ENCODE results near the gene APBA2.

Gene APBA2

DNA sequence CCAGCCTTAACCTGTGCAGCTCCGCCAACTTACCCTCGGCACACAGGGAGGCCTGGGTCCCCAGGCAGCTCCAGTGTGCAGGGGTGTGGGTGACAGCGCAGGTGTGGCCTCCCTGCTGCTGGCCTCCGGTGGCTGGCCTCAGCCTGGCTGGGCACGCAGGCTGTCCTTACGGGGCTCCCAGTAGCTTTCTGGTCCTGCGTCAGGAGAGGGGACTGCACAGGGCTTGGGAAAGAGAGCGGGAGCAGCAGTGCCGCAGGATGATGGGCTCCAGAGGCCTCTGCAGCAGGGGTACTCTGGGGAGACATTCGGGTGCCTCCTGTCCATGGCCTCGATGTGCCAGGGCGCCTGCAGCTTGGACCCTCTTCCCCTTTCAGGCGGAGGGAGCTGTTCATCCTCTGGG, 9.4 kb downstream of the APBA2 start:
- H3K23ac ChIP-seq (ENCODE audit: low read length in 2 of 2): peak overlapping the region in 1 of 2 experiments; percentile 73
- H2BK120ac ChIP-seq (ENCODE audit: low read depth, low read length): no peak overlapping the region
- WGBS: 90% methylated on average over 13 of the region's 13 CpGs
- peaks cover 14% of the 10 kb centered on the region for H3K79me1 ChIP-seq (replicated peaks; ENCODE audit: low read length, poor library complexity, severe bottlenecking)
- H3K18ac ChIP-seq (ENCODE audit: low read depth in 1 of 2, low read length in 2 of 2): peak overlapping the region in 1 of 2 experiments; percentile 38
- no peak overlapping the region for H3K9ac ChIP-seq (ENCODE audit: low read length)
- H3K4me3 ChIP-seq (ENCODE audit: insufficient read depth in 1 of 2, low read depth in 1 of 2, low read length in 2 of 2): no peak overlapping the region
- H2AK5ac ChIP-seq (ENCODE audit: low read length, severe bottlenecking): no peak overlapping the region
- no peak overlapping the region for H4K8ac ChIP-seq (ENCODE audit: low read length)
- H3K27me3 ChIP-seq (ENCODE audit: control insufficient read depth in 1 of 2, insufficient read depth in 1 of 2, low read length in 2 of 2): no peaks in the 10 kb centered on the region
- no peak overlapping the region for H3K4me2 ChIP-seq (ENCODE audit: low read length, poor library complexity, severe bottlenecking)
- no peaks in the 10 kb centered on the region for H3K9me3 ChIP-seq (ENCODE audit: control insufficient read depth, low read length)
- H4K91ac ChIP-seq (ENCODE audit: low read length): peak overlapping the region; percentile 9
- H3K4me1 ChIP-seq (ENCODE audit: control insufficient read depth, insufficient read depth, low read depth, low read length): peaks cover 8% of the 10 kb centered on the region
- no peak overlapping the region for H2BK15ac ChIP-seq (ENCODE audit: low read depth, poor library complexity, severe bottlenecking)
- H2BK5ac ChIP-seq (ENCODE audit: low read depth, low read length, poor library complexity, severe bottlenecking): no peak overlapping the region
- H2BK12ac ChIP-seq (ENCODE audit: low read length in 2 of 2): peak overlapping the region in 1 of 2 experiments; percentile 90
- no peaks in the 10 kb centered on the region for H3K36me3 ChIP-seq (ENCODE audit: control insufficient read depth in 1 of 2, insufficient read depth in 2 of 2, low read depth in 1 of 2, low read length in 2 of 2)
- H3K27ac ChIP-seq (ENCODE audit: low read length, poor library complexity, severe bottlenecking): no peak overlapping the region
- DNase-seq: no peak
- H2AFZ ChIP-seq (ENCODE audit: low read depth, low read length): no peak overlapping the region
- H3K14ac ChIP-seq (ENCODE audit: low read length in 2 of 2): peak overlapping the region in 1 of 2 experiments; percentile 83
- peak overlapping the region; percentile 2 to 73 for H3K4ac ChIP-seq (ENCODE audit: low read depth in 1 of 2, low read length in 2 of 2)

DNA sequence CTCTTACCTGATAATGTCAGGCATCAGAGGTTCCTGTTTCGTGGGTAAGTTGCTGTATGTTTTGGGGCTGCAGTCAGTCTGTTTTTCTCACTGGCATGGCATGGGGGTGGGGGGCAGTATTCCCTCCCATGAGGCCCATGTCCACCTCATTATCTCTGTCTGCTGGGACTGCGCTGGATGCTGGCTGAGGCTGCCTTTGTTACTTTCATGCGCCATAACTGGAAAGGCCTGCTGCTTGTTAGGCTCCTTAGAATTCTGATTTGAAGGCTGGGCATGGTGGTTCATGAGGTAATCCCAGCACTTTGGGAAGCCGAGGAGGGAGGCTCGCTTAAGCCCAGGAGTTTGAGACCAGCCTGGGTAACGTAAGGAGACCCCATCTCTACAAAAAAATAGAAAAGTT, 9.8 kb downstream of the APBA2 start:
- no peak for DNase-seq
- no peak overlapping the region for H2BK5ac ChIP-seq (ENCODE audit: low read depth, low read length, poor library complexity, severe bottlenecking)
- H3K4me2 ChIP-seq (ENCODE audit: low read length, poor library complexity, severe bottlenecking): no peak overlapping the region
- H3K4me3 ChIP-seq (ENCODE audit: insufficient read depth in 1 of 2, low read depth in 1 of 2, low read length in 2 of 2): no peak overlapping the region
- H3K4me1 ChIP-seq (ENCODE audit: control insufficient read depth, insufficient read depth, low read depth, low read length): peaks cover 8% of the 10 kb centered on the region
- H3K27me3 ChIP-seq (ENCODE audit: control insufficient read depth in 1 of 2, insufficient read depth in 1 of 2, low read length in 2 of 2): peaks cover 0 to 2% of the 10 kb centered on the region in 2 experiments
- peak overlapping the region; percentile 49 for H4K91ac ChIP-seq (ENCODE audit: low read length)
- peak overlapping the region; percentile 7 for H2BK120ac ChIP-seq (ENCODE audit: low read depth, low read length)
- no peak overlapping the region for H2AFZ ChIP-seq (ENCODE audit: low read depth, low read length)
- H2BK12ac ChIP-seq (ENCODE audit: low read length in 2 of 2): no peak overlapping the region
- no peak overlapping the region for H2BK15ac ChIP-seq (ENCODE audit: low read depth, poor library complexity, severe bottlenecking)
- no peak overlapping the region for H3K27ac ChIP-seq (ENCODE audit: low read length, poor library complexity, severe bottlenecking)
- H3K23ac ChIP-seq (ENCODE audit: low read length in 2 of 2): no peak overlapping the region
- no peaks in the 10 kb centered on the region for H3K9me3 ChIP-seq (ENCODE audit: control insufficient read depth, low read length)
- H4K8ac ChIP-seq (ENCODE audit: low read length): no peak overlapping the region
- H3K9ac ChIP-seq (ENCODE audit: low read length): no peak overlapping the region
- H3K4ac ChIP-seq (ENCODE audit: low read depth in 1 of 2, low read length in 2 of 2): peak overlapping the region in 1 of 2 experiments; percentile 2
- peak overlapping the region in 1 of 2 experiments; percentile 10 for H3K18ac ChIP-seq (ENCODE audit: low read depth in 1 of 2, low read length in 2 of 2)
- WGBS: 88% methylated on average over 6 of the region's 6 CpGs
- H3K14ac ChIP-seq (ENCODE audit: low read length in 2 of 2): no peak overlapping the region
- H3K36me3 ChIP-seq (ENCODE audit: control insufficient read depth in 1 of 2, insufficient read depth in 2 of 2, low read depth in 1 of 2, low read length in 2 of 2): no peaks in the 10 kb centered on the region
- H2AK5ac ChIP-seq (ENCODE audit: low read length, severe bottlenecking): no peak overlapping the region
- peaks cover 17% of the 10 kb centered on the region for H3K79me1 ChIP-seq (replicated peaks; ENCODE audit: low read length, poor library complexity, severe bottlenecking)

DNA sequence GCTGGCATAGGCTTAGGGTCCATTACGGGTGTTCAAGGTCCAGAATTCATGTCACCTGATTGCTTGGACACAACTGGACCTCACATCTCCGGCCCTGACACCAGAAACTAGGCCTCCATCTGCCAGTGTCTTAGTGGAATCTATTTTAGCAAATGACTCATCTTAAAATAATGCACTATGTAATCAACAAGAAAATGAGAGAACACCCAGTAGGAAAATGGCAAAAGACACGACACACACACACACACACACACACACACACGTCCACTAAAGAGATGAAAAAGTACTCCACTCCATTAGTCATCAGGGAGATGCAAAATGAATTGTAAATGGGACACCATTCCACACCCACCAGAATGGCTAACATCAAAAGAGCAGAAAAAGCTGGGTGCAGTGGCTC, 11.2 kb downstream of the APBA2 start:
- no peaks in the 10 kb centered on the region for H3K9me3 ChIP-seq (ENCODE audit: control insufficient read depth, low read length)
- H3K27me3 ChIP-seq (ENCODE audit: control insufficient read depth in 1 of 2, insufficient read depth in 1 of 2, low read length in 2 of 2): peaks cover 0 to 3% of the 10 kb centered on the region in 2 experiments
- H2BK120ac ChIP-seq (ENCODE audit: low read depth, low read length): no peak overlapping the region
- H2BK15ac ChIP-seq (ENCODE audit: low read depth, poor library complexity, severe bottlenecking): no peak overlapping the region
- H3K27ac ChIP-seq (ENCODE audit: low read length, poor library complexity, severe bottlenecking): peak overlapping the region; percentile 39
- H2BK12ac ChIP-seq (ENCODE audit: low read length in 2 of 2): no peak overlapping the region
- peaks cover 21% of the 10 kb centered on the region for H3K79me1 ChIP-seq (replicated peaks; ENCODE audit: low read length, poor library complexity, severe bottlenecking)
- H3K18ac ChIP-seq (ENCODE audit: low read depth in 1 of 2, low read length in 2 of 2): peak overlapping the region in 1 of 2 experiments; percentile 55
- no peak overlapping the region for H2AK5ac ChIP-seq (ENCODE audit: low read length, severe bottlenecking)
- no peak overlapping the region for H3K4me2 ChIP-seq (ENCODE audit: low read length, poor library complexity, severe bottlenecking)
- no peak overlapping the region for H4K91ac ChIP-seq (ENCODE audit: low read length)
- H3K4me3 ChIP-seq (ENCODE audit: insufficient read depth in 1 of 2, low read depth in 1 of 2, low read length in 2 of 2): no peak overlapping the region
- peak; percentile 94 for DNase-seq
- H3K36me3 ChIP-seq (ENCODE audit: control insufficient read depth in 1 of 2, insufficient read depth in 2 of 2, low read depth in 1 of 2, low read length in 2 of 2): no peaks in the 10 kb centered on the region
- no peak overlapping the region for H3K14ac ChIP-seq (ENCODE audit: low read length in 2 of 2)
- no peak overlapping the region for H2AFZ ChIP-seq (ENCODE audit: low read depth, low read length)
- WGBS: 14% methylated on average over 4 of the region's 4 CpGs
- H3K9ac ChIP-seq (ENCODE audit: low read length): no peak overlapping the region
- H4K8ac ChIP-seq (ENCODE audit: low read length): no peak overlapping the region
- peak overlapping the region in 1 of 2 experiments; percentile 32 for H3K4ac ChIP-seq (ENCODE audit: low read depth in 1 of 2, low read length in 2 of 2)
- H3K4me1 ChIP-seq (ENCODE audit: control insufficient read depth, insufficient read depth, low read depth, low read length): peaks cover 11% of the 10 kb centered on the region
- H2BK5ac ChIP-seq (ENCODE audit: low read depth, low read length, poor library complexity, severe bottlenecking): no peak overlapping the region
- no peak overlapping the region for H3K23ac ChIP-seq (ENCODE audit: low read length in 2 of 2)

DNA sequence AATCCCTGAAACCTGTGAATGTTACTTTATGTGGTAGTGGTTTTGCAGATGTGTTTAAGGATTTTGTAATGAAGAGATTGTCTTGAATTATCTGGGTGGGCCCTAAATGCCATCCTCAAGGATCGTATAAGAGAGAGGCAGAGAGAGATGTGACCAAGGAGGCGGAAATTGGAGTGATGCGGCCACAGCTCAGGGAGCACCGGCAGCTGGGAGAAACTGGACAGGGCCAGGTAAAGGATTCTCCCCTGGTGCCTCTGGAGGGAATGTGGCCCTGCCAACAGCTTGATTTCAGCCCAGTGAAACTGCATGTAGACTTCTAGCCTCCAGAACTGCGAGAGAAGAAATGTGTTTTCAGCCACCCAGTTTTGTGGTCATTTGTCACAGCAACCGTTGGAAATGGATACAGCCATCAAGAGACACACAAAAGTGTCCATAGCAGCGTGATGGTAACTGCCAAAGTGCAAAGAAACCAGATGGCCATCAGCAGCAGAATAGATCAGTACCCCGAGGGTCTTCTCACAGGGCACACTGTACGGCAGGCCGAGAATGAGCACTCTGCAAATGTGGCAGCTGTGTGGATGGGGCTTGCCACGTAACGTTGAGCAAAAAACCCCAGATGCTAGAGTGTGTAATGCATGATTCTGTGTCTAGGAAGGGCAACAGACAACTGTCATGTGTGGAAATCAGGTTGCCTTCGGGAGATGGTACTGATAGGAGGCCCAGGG, 12.2 kb downstream of the APBA2 start:
- Histone ChIP-seq H3K36me3 (ENCODE audit: control insufficient read depth in 1 of 2, insufficient read depth in 2 of 2, low read depth in 1 of 2, low read length in 2 of 2) (no peaks in the 10 kb centered on the region), H3K79me1 (replicated peaks; ENCODE audit: low read length, poor library complexity, severe bottlenecking) (peaks cover 22% of the 10 kb centered on the region), H2BK120ac (ENCODE audit: low read depth, low read length) (no peak overlapping the region), H2BK12ac (ENCODE audit: low read length in 2 of 2) (peak overlapping the region in 1 of 2 experiments; percentile 21), H4K8ac (ENCODE audit: low read length) (no peak overlapping the region), H3K14ac (ENCODE audit: low read length in 2 of 2) (no peak overlapping the region), H3K4me2 (ENCODE audit: low read length, poor library complexity, severe bottlenecking) (no peak overlapping the region), H2BK5ac (ENCODE audit: low read depth, low read length, poor library complexity, severe bottlenecking) (no peak overlapping the region), H3K4me3 (ENCODE audit: insufficient read depth in 1 of 2, low read depth in 1 of 2, low read length in 2 of 2) (no peak overlapping the region), H3K23ac (ENCODE audit: low read length in 2 of 2) (no peak overlapping the region), H2AFZ (ENCODE audit: low read depth, low read length) (no peak overlapping the region), H2BK15ac (ENCODE audit: low read depth, poor library complexity, severe bottlenecking) (no peak overlapping the region), H3K27ac (ENCODE audit: low read length, poor library complexity, severe bottlenecking) (no peak overlapping the region), H3K9ac (ENCODE audit: low read length) (no peak overlapping the region), H3K18ac (ENCODE audit: low read depth in 1 of 2, low read length in 2 of 2) (no peak overlapping the region), H2AK5ac (ENCODE audit: low read length, severe bottlenecking) (no peak overlapping the region), H3K27me3 (ENCODE audit: control insufficient read depth in 1 of 2, insufficient read depth in 1 of 2, low read length in 2 of 2) (peaks cover 0 to 9% of the 10 kb centered on the region in 2 experiments), H3K4me1 (ENCODE audit: control insufficient read depth, insufficient read depth, low read depth, low read length) (peaks cover 11% of the 10 kb centered on the region), H3K4ac (ENCODE audit: low read depth in 1 of 2, low read length in 2 of 2) (no peak overlapping the region), H4K91ac (ENCODE audit: low read length) (no peak overlapping the region), H3K9me3 (ENCODE audit: control insufficient read depth, low read length) (no peaks in the 10 kb centered on the region)
- no peak for DNase-seq
- WGBS: 96% methylated on average over 13 of the region's 13 CpGs
